H1 (cell line): ENCODE data around the gene FOXN3. TPM values are rescaled to one million over a fixed set of nuclear protein-coding genes. Genes with fewer than 3 reads are reported as not detected.

Experiments
- CTCF ChIA-PET: fragments of 300-600 bp; sonication (Branson Sonifier 250); formaldehyde crosslinking; loops from one replicate; lab custom pipeline; 2021; ENCODE audit not compliant: partially characterized antibody; lab: Charles Lee
- POLR2A ChIA-PET: fragments of 300-600 bp; sonication (Branson Sonifier 250); formaldehyde crosslinking; loops from one replicate; lab custom pipeline; 2021; ENCODE audit warnings: inconsistent platforms; ENCODE audit not compliant: partially characterized antibody; lab: Charles Lee
- DNase-seq, 2 experiments: peaks; one replicate each; pipeline versions ENCODE4 v3.0.0 to v3.0.0-alpha.2; 2010 to 2022; ENCODE audit warnings: low spot score in 2 of 2, low read depth in 1 of 2, mixed read lengths in 1 of 2
- FAIRE-seq: peaks from 2 replicates; lab custom pipeline; 2011; peaks lifted over from hg19 to GRCh38; lab: Jason Lieb, UNC
- H2AFZ ChIP-seq: 2 replicates; pipeline ENCODE4 v1.8.1; 2012; ENCODE audit warnings: low read length, inconsistent platforms
- H2AK5ac ChIP-seq: 2 replicates; pipeline ENCODE4 v1.6.1; 2013; ENCODE audit warnings: low read depth, low read length
- H2BK120ac ChIP-seq: replicated peaks from 2 replicates; pipeline ENCODE3; 2013; ENCODE audit warnings: low read depth, low read length, inconsistent platforms
- H2BK12ac ChIP-seq: 2 replicates; pipeline ENCODE4 v1.6.1; 2013; ENCODE audit warnings: low read depth, low read length
- H2BK15ac ChIP-seq: 2 replicates; pipeline ENCODE4 v1.6.1; 2013; ENCODE audit warnings: low read length
- H2BK20ac ChIP-seq: 2 replicates; pipeline ENCODE4 v1.6.1; 2013; ENCODE audit warnings: low read length
- H2BK5ac ChIP-seq: 2 replicates; pipeline ENCODE4 v1.6.1; 2013; ENCODE audit warnings: low read depth, low read length
- H3K14ac ChIP-seq: 2 replicates; pipeline ENCODE4 v1.6.1; 2013; ENCODE audit warnings: inconsistent platforms; ENCODE audit not compliant: insufficient read length
- H3K18ac ChIP-seq: 2 replicates; pipeline ENCODE4 v1.6.1; 2013; ENCODE audit warnings: low read length; ENCODE audit errors: extremely low read depth
- H3K23ac ChIP-seq: 2 replicates; pipeline ENCODE4 v1.6.1; 2013; ENCODE audit warnings: inconsistent platforms; ENCODE audit not compliant: insufficient read length
- H3K23me2 ChIP-seq: 2 replicates; pipeline ENCODE4 v1.6.1; 2013; ENCODE audit warnings: low read depth, low read length
- H3K27ac ChIP-seq: 2 replicates; pipeline ENCODE4 v1.6.1; 2011; ENCODE audit warnings: low read depth, low read length, inconsistent platforms
- H3K27me3 ChIP-seq, 4 experiments: replicated peaks in 1 of 4; 1 replicate in 1 of 4; 2 replicates in 3 of 4; pipeline versions ENCODE4 v1.6.1 to v1.8.1; 2011 to 2013; ENCODE audit warnings: low read length in 3 of 4, mild to moderate bottlenecking in 3 of 4, inconsistent platforms in 2 of 4, mixed read lengths in 2 of 4, moderate library complexity in 1 of 4; ENCODE audit not compliant: control insufficient read depth in 3 of 4, insufficient read depth in 3 of 4; ENCODE audit errors: extremely low read depth in 1 of 4
- H3K36me3 ChIP-seq, 4 experiments: 2 replicates each; pipeline versions ENCODE4 v1.6.1 to v1.8.1; 2011 to 2013; ENCODE audit warnings: mild to moderate bottlenecking in 4 of 4, low read length in 3 of 4, moderate library complexity in 2 of 4, control low read depth in 1 of 4, inconsistent platforms in 1 of 4; ENCODE audit not compliant: insufficient read depth in 4 of 4, control insufficient read depth in 2 of 4
- H3K4ac ChIP-seq: replicated peaks from 2 replicates; pipeline ENCODE3; 2013; ENCODE audit warnings: low read length, low read depth, mixed read lengths, inconsistent platforms; ENCODE audit not compliant: insufficient read length
- H3K4me1 ChIP-seq, 4 experiments: replicated peaks in 1 of 4; 1 replicate in 1 of 4; 2 replicates in 3 of 4; pipeline versions ENCODE4 v1.6.1 to v1.8.1; 2011 to 2013; ENCODE audit warnings: low read length in 3 of 4, inconsistent platforms in 2 of 4, mixed read lengths in 1 of 4; ENCODE audit not compliant: insufficient read depth in 4 of 4, control insufficient read depth in 3 of 4
- H3K4me2 ChIP-seq, 2 experiments: 2 replicates each; pipeline versions ENCODE4 v1.6.1 to v1.8.1; 2011 to 2013; ENCODE audit warnings: low read depth in 2 of 2, low read length in 2 of 2, control low read depth in 1 of 2, inconsistent platforms in 1 of 2, mild to moderate bottlenecking in 1 of 2; ENCODE audit not compliant: insufficient read depth in 1 of 2
- H3K4me3 ChIP-seq, 4 experiments: fragments of 200-600, 300-600 bp in 1 of 4; sonication (generic), shearing (Covaris generic), sonication (Bioruptor Twin) in 1 of 4; 2 replicates each; pipeline versions ENCODE4 v1.5.1 to v1.8.1; 2011 to 2016; ENCODE audit warnings: low read length in 4 of 4, low read depth in 3 of 4, control low read depth in 2 of 4, inconsistent platforms in 2 of 4, mild to moderate bottlenecking in 2 of 4, mixed read lengths in 1 of 4, moderate library complexity in 1 of 4; ENCODE audit not compliant: insufficient read depth in 2 of 4; ENCODE audit errors: extremely low read depth in 1 of 4
- H3K56ac ChIP-seq: replicated peaks from 2 replicates; pipeline ENCODE3; 2013; ENCODE audit warnings: low read depth, mild to moderate bottlenecking, mixed read lengths, low read length, inconsistent platforms; ENCODE audit not compliant: insufficient read length
- H3K79me1 ChIP-seq: 2 replicates; pipeline ENCODE4 v1.6.1; 2013; ENCODE audit warnings: low read depth, low read length, control low read depth
- H3K79me2 ChIP-seq, 2 experiments: 2 replicates each; pipeline versions ENCODE4 v1.6.1 to v1.8.1; 2012 to 2013; ENCODE audit warnings: low read length in 2 of 2, mild to moderate bottlenecking in 2 of 2, inconsistent platforms in 1 of 2; ENCODE audit not compliant: insufficient read depth in 2 of 2, control insufficient read depth in 1 of 2
- H3K9ac ChIP-seq, 4 experiments: replicated peaks in 1 of 4; 1 replicate in 1 of 4; 2 replicates in 3 of 4; pipeline versions ENCODE4 v1.6.1 to v1.8.1; 2011 to 2013; ENCODE audit warnings: low read depth in 3 of 4, low read length in 3 of 4, control low read depth in 2 of 4, mild to moderate bottlenecking in 2 of 4, moderate library complexity in 2 of 4, inconsistent platforms in 1 of 4; ENCODE audit errors: extremely low read depth in 1 of 4
- H3K9me3 ChIP-seq, 2 experiments: 2 replicates each; pipeline versions ENCODE4 v1.6.1 to v1.8.1; 2012 to 2013; ENCODE audit warnings: mild to moderate bottlenecking in 2 of 2, moderate library complexity in 2 of 2, control low read depth in 1 of 2, inconsistent platforms in 1 of 2, low read depth in 1 of 2, low read length in 1 of 2, mixed read lengths in 1 of 2; ENCODE audit not compliant: insufficient read depth in 2 of 2
- H4K20me1 ChIP-seq, 2 experiments: replicated peaks in 1 of 2; 2 replicates each; pipeline versions ENCODE3 to v1.8.1; 2011 to 2013; ENCODE audit warnings: inconsistent platforms in 2 of 2, low read length in 2 of 2, mild to moderate bottlenecking in 1 of 2; ENCODE audit not compliant: insufficient read depth in 2 of 2, control insufficient read depth in 1 of 2
- H4K5ac ChIP-seq: 2 replicates; pipeline ENCODE4 v1.6.1; 2013; ENCODE audit warnings: low read length, low read depth, mixed read lengths, inconsistent platforms; ENCODE audit not compliant: insufficient read length
- H4K8ac ChIP-seq: 2 replicates; pipeline ENCODE4 v1.8.0; 2013; ENCODE audit warnings: mild to moderate bottlenecking, moderate library complexity, low read length, inconsistent platforms; ENCODE audit not compliant: insufficient read depth; ENCODE audit errors: extremely low read depth
- H4K91ac ChIP-seq: replicated peaks from 2 replicates; pipeline ENCODE3; 2013; ENCODE audit warnings: low read length, mixed read lengths, inconsistent platforms; ENCODE audit not compliant: insufficient read length
- POLR2A ChIP-seq, 2 experiments: IDR thresholded peaks; 1 replicate in 1 of 2; 2 replicates in 1 of 2; pipeline ENCODE4 v1.6.1; 2011; ENCODE audit warnings: low read depth in 2 of 2, low read length in 2 of 2, mild to moderate bottlenecking in 2 of 2; ENCODE audit errors: control extremely low read depth in 1 of 2
- POLR2AphosphoS5 ChIP-seq: IDR thresholded peaks from 2 replicates; pipeline ENCODE4 v1.6.1; 2011; ENCODE audit warnings: low read depth, low read length
- RAD21 ChIP-seq, 2 experiments: IDR thresholded peaks in 1 of 2; conservative IDR thresholded peaks in 1 of 2; 2 replicates each; pipeline ENCODE4 v1.6.1; 2011; ENCODE audit warnings: low read depth in 2 of 2, low read length in 2 of 2, improper control_type of control experiment in 1 of 2, inconsistent platforms in 1 of 2, mild to moderate bottlenecking in 1 of 2, moderate library complexity in 1 of 2
- WGBS, 2 experiments: shearing (Covaris generic) in 1 of 2; methylation state at CpG; one replicate each; pipeline versions ENCODE4 v1.1.6 to v1.1.7; 2013 to 2015; ENCODE audit warnings: low lambda C conversion rate in 2 of 2, mixed read lengths in 2 of 2, inconsistent platforms in 1 of 2, low coverage in 1 of 2, missing lambda C conversion rate in 1 of 2; ENCODE audit not compliant: insufficient replicate concordance in 2 of 2, insufficient coverage in 1 of 2, insufficient read length in 1 of 2; ENCODE audit errors: extremely low coverage in 1 of 2, missing lambda C conversion rate in 1 of 2; 5-methylcytosine and 5-hydroxymethylcytosine counted together
- polyA plus RNA-seq, 7 experiments: library from polyadenylated mRNA; depleted of rRNA in 3 of 7; stranded (reverse) in 5 of 7; unstranded in 2 of 7; fragments of >200 nt in 5 of 7; fragments of 200-250 nt in 2 of 7; gene quantifications; 1 replicate in 5 of 7; 2 replicates in 1 of 7; 4 replicates in 1 of 7; pipeline versions ENCODE4 v1.2.1 to v1.2.3, GENCODE V29; 2011 to 2013; ENCODE audit warnings: missing spikeins in 2 of 7, mixed read lengths in 2 of 7
- total RNA-seq: library from RNA; stranded (reverse); fragmentation: NEBNext Ultra II Directional; extraction: Animal tissue kit (Norgen Biotek cat#: 25700); gene quantifications from 2 replicates; pipeline ENCODE4 v1.2.1, GENCODE V29; 2021
- TF ChIP-seq, protein P1 (sequence below), 3 experiments: IDR thresholded peaks; 1 replicate in 2 of 3; 2 replicates in 1 of 3; pipeline versions ENCODE4 v1.5.1 to v1.6.1; 2011; ENCODE audit warnings: low read length in 3 of 3, mild to moderate bottlenecking in 3 of 3, inconsistent platforms in 2 of 3, low read depth in 1 of 3, moderate library complexity in 1 of 3; ENCODE audit not compliant: insufficient read depth in 1 of 3; ENCODE audit errors: control extremely low read depth in 1 of 3
- TF ChIP-seq, protein P2 (sequence below): IDR thresholded peaks from 2 replicates; pipeline ENCODE4 v1.6.1; 2012; ENCODE audit warnings: inconsistent platforms

FOXN3 gene
- total and polyA plus RNA-seq, 2 of the 8 experiments (the other 6 are each of a cell fraction or from before 2014, with no cell fraction given) = 52.6 to 178 TPM

DNA sequence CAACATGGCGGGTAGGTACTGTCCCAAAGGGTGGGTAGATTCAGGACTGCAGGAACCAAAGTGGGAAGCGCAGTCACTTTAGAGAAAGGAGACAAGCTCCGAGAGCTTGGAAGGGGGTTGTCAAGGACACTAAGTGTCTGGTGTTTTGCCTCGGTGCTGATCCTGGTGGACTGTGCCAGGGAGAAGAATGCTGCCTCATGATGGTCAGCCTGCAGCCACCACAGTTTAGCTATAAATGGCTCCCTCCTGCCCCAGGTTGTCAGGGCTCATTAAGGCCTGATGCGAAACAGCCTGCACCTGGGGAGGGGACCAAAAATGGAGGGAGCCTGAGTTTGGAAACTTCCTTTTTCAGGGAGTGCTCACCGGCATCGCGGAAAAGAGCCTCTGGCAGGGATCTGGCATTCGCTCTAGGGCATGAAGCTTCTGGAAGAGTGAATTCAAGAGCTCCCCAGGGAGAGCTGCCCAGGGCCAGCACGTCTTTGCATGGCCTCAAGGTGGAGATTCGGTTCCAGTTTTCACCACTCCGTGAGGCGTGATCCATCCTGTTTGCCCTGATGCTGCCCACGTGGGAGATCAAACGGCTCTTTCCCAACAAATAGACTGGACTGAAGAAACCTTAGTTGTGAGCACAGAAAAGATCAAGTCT lies 164.0 kb downstream of the FOXN3 start:
- H4K91ac ChIP-seq = no peak overlapping the region
- H2BK120ac ChIP-seq = no peak overlapping the region
- H2BK20ac ChIP-seq = peak overlapping the region; percentile 40; the same call in 1 of the 2 replicates
- H3K23me2 ChIP-seq = no peaks in the 10 kb centered on the region
- no peak overlapping the region for H2AFZ ChIP-seq
- H3K36me3 ChIP-seq = peaks cover 0 to 6% (median 3%) of the 10 kb centered on the region in 4 experiments; a peak in 5 of 8 replicates
- H4K8ac ChIP-seq = 0 out of 2 replicates have a peak overlapping the region, but pooled peaks have one; percentile 68
- no peaks in the 10 kb centered on the region for H3K9me3 ChIP-seq
- no peak overlapping the region for H3K18ac ChIP-seq
- H3K14ac ChIP-seq = no peak overlapping the region
- DNase-seq (peak in 1 of 2 experiments; percentile 17), FAIRE-seq (no peak)
- ChIA-PET CTCF (interaction anchor here (0.6 to 2.8 kb wide), 16 partner anchors 9 to 383 kb away, joined by 3 to 12 read pairs (median 4); no protein-coding TSS in a partner anchor), POLR2A (interaction anchor here (1.6 kb wide), 1 partner anchor 112 kb away, joined by 3 read pairs; no protein-coding TSS in a partner anchor)
- H3K79me2 ChIP-seq = peaks cover 6 to 94% of the 10 kb centered on the region in 2 experiments; a peak in 3 of 4 replicates
- H3K4me2 ChIP-seq = no peak overlapping the region
- WGBS, 2 experiments = 83% methylated on average over 15 of the region's 15 CpGs; no CpG with 5 or more reads in 1 of the 2 experiments
- no peak overlapping the region for H2BK5ac ChIP-seq
- no peak overlapping the region for H3K4me3 ChIP-seq
- H2BK12ac ChIP-seq = no peak overlapping the region
- no peak overlapping the region for H3K9ac ChIP-seq
- no peaks in the 10 kb centered on the region for H3K27me3 ChIP-seq
- TF ChIP-seq, protein P1, sequence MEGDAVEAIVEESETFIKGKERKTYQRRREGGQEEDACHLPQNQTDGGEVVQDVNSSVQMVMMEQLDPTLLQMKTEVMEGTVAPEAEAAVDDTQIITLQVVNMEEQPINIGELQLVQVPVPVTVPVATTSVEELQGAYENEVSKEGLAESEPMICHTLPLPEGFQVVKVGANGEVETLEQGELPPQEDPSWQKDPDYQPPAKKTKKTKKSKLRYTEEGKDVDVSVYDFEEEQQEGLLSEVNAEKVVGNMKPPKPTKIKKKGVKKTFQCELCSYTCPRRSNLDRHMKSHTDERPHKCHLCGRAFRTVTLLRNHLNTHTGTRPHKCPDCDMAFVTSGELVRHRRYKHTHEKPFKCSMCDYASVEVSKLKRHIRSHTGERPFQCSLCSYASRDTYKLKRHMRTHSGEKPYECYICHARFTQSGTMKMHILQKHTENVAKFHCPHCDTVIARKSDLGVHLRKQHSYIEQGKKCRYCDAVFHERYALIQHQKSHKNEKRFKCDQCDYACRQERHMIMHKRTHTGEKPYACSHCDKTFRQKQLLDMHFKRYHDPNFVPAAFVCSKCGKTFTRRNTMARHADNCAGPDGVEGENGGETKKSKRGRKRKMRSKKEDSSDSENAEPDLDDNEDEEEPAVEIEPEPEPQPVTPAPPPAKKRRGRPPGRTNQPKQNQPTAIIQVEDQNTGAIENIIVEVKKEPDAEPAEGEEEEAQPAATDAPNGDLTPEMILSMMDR (IDR thresholded peaks at IDR 0.05; ENCODE audit: control extremely low read depth in 1 of 3, insufficient read depth in 1 of 3, low read depth in 1 of 3, low read length in 3 of 3) = peak in 2 of 3 experiments; percentile 38 to 42; a peak in 3 of 4 replicates
- TF ChIP-seq RAD21 (IDR thresholded peaks at IDR 0.05 in 1 of 2, conservative IDR thresholded peaks at IDR 0.05 in 1 of 2; ENCODE audit: low read depth in 2 of 2, low read length in 2 of 2) = peak; percentile 50 to 61
- no peak for TF ChIP-seq POLR2AphosphoS5
- TF ChIP-seq POLR2A (IDR thresholded peaks at IDR 0.05; ENCODE audit: control extremely low read depth in 1 of 2, low read depth in 2 of 2, low read length in 2 of 2) = peak in 1 of 2 experiments; percentile 17; a peak in 1 of 3 replicates
- TF ChIP-seq, protein P2, sequence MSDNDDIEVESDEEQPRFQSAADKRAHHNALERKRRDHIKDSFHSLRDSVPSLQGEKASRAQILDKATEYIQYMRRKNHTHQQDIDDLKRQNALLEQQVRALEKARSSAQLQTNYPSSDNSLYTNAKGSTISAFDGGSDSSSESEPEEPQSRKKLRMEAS = 0 out of 2 replicates have a peak, but pooled peaks have one; percentile 35
- H2AK5ac ChIP-seq = no peak overlapping the region; the same call in 1 of the 2 replicates
- H3K79me1 ChIP-seq = peaks cover 15% of the 10 kb centered on the region; the same call in 1 of the 2 replicates
- no peak overlapping the region for H3K4ac ChIP-seq
- no peak overlapping the region for H4K5ac ChIP-seq
- no peak overlapping the region for H3K27ac ChIP-seq
- no peak overlapping the region for H3K23ac ChIP-seq
- peaks cover 0 to 14% (median 6%) of the 10 kb centered on the region in 4 experiments; a peak in 4 of 7 replicates for H3K4me1 ChIP-seq
- peaks cover 7 to 12% of the 10 kb centered on the region in 2 experiments for H4K20me1 ChIP-seq
- H3K56ac ChIP-seq = no peak overlapping the region
- no peak overlapping the region for H2BK15ac ChIP-seq
